Right cardiac atrium (tissue), 5 donors: Measurements from ENCODE around the gene DHX30. TPM values are rescaled to one million over a fixed set of nuclear protein-coding genes. Genes with fewer than 3 reads are reported as not detected.
"Not testable (repeated sequence)": the region's sequence is repeated elsewhere in the genome, so short reads cannot be mapped to it uniquely, and the experiment has no call there.

Experiments
- ATAC-seq, 2 donors: fragments of 200-7000 bp; cut with Tn5 transposase; one replicate each; pipeline versions ENCODE4 v1.8.0 to v1.9.1; 2020; ENCODE audit warnings: moderate library complexity in 2 of 2, mild to moderate bottlenecking in 1 of 2
- DNase-seq, 3 donors: peaks; one replicate each; pipeline ENCODE4 v3.0.0-alpha.2; 2020
- H3K27ac ChIP-seq: one replicate; pipeline ENCODE4 v1.5.1; 2013; ENCODE audit warnings: mild to moderate bottlenecking, low read length, control low read depth, moderate library complexity
- H3K27me3 ChIP-seq: one replicate; pipeline ENCODE4 v1.6.1; 2013; ENCODE audit not compliant: control insufficient read depth, insufficient read depth
- H3K4me1 ChIP-seq: one replicate; pipeline ENCODE4 v1.6.1; 2013; ENCODE audit warnings: low read length; ENCODE audit not compliant: control insufficient read depth, insufficient read depth
- H3K4me3 ChIP-seq: one replicate; pipeline ENCODE4 v1.5.1; 2013; ENCODE audit warnings: low read length, control low read depth
- H3K9me3 ChIP-seq: one replicate; pipeline ENCODE4 v1.6.1; 2013; ENCODE audit warnings: low read length; ENCODE audit not compliant: control insufficient read depth
- WGBS: extraction: QIAGEN DNeasy Blood & Tissue Kit; methylation state at CpG from one replicate; pipeline ENCODE4 v1.1.7; 2013; 5-methylcytosine and 5-hydroxymethylcytosine counted together
- intact Hi-C, 4 donors: fragments of 100-400 bp; cut with DNase I; formaldehyde crosslinking; loops; one replicate each; pipeline versions ENCODE4 v1.11.0 to v1.14.0; 2022 to 2023
- polyA plus RNA-seq: library from polyadenylated mRNA; stranded (reverse); fragments of 200-250 nt; gene quantifications from one replicate; pipeline ENCODE4 v1.2.3, GENCODE V29; 2013
- total RNA-seq, 4 donors: library from RNA; stranded (reverse); fragmentation: NEBNext Ultra II Directional; extraction: Animal tissue kit (Norgen Biotek cat#: 25700); gene quantifications; one replicate each; pipeline ENCODE4 v1.2.1, GENCODE V29; 2021
- donor health status: healthy with polysubstance abuse.
- donor health status: DM: no; HTN: yes; CAD: no.
- donor health status: DM: no; HTN: no; CAD: no.
- donor health status: DM: no; HTN: yes; CAD: no; lungs with severe emphysema.
- donor health status: DM: yes; HTN: yes; CAD: no.

Gene DHX30
- total and polyA plus RNA-seq, 5 donors, result 36.7 to 51.3 (median 51.0) TPM

DNA sequence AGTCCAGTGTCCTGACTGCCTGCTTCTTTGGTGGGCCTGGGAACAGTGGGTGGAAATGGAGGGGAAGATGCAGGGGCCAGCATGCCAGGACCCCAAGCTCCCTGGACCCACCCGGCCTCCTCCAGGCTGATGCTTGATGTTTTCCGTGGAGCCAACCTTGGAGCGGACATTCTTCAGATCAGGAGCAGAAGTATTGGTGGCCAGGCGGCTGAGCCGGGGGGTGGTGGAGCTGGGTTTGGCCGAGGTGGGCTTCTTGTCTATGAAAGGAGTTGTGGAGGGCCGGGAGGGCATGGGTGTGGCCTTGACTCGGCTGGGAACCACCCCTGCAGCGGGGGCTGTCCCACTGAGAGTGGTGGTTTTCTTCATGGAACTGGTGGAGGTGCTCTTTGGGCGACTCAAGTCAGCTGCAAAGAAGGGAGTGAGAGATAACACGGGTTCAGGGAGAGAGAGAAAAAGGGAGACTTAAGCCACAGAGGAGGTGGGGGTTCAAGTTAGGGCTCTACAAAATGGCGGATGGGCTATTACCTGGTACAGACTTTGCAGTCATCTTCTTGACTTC lies 67.8 kb downstream of the DHX30 start:
- ATAC-seq (no peak), DNase-seq (no peak)
- Histone ChIP-seq H3K4me1 (peaks cover 2% of the 10 kb centered on the region), H3K4me3 (no peak overlapping the region), H3K9me3 (no peaks in the 10 kb centered on the region), H3K27me3 (no peaks in the 10 kb centered on the region), H3K27ac (no peak overlapping the region)
- 92% methylated on average over 12 of the region's 12 CpGs for WGBS
- intact Hi-C loops, result no loop called here

DNA sequence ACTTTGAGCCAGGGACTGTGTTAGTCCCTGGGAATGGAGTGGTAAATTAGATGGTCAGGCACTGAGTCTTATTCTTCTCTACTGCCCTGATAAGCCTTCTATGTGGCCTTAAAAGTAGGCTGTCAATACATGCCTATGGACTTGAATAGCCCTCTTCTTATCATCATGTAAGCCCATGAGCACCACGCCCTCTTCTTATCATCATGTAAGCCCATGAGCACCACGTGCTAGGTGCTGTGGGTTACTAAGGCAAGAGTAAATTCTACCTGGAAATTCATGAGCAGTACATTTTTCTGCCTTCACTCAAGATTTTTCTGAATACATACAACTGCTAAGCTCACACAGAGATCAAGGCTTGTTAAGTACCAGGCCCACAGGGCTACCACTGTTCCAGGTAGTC lies 68.5 kb downstream of the DHX30 start:
- ATAC-seq (peak in 1 of 2 donors; percentile 29), DNase-seq (no peak)
- WGBS, result 78% methylated on average over 2 of the region's 2 CpGs
- intact Hi-C loops, result no loop called here
- H3K4me1 ChIP-seq, result peaks cover 2% of the 10 kb centered on the region
- no peak overlapping the region for H3K4me3 ChIP-seq
- H3K9me3 ChIP-seq, result no peaks in the 10 kb centered on the region
- no peak overlapping the region for H3K27ac ChIP-seq
- H3K27me3 ChIP-seq, result no peaks in the 10 kb centered on the region

DNA sequence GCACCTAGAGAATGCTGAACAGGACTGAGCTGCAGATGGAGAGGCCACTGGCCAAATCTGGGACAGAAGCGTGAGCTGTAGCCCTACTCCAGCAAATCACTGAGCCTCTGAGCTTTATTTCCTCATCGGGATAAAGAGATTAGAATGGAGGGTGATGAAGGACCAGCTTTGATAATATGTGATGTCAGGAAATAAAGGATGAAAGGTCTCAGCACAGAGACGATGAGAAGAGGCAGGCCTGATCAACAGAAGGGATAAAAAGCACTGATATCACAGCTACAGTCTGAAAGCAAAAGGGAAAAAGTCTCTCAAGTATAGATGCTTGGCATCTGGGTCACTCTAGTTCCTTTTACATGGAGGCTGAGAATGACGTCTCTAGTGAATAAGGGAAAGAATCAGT lies 70.0 kb downstream of the DHX30 start:
- WGBS, result 57% methylated on average over 4 of the region's 4 CpGs

DNA sequence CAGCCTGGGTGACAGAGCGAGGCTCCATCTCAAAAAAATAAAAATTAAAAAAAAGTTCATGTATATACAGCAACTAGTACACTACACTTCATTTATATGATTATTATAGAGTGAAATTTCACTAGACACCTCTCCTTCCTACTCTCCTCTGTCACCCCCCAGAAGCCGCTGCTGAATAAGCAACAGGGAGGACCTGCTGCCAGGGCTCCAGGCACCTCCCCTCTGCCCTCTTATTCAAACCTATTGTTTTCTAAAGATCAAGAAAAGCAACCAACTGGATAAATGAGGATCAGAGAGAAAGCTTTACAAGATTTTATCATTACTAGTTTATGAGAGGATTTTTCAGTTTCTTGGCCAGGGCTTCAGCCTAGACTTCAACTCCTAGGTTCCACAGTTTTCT lies 71.5 kb downstream of the DHX30 start:
- WGBS, result 95% methylated on average over 2 of the region's 2 CpGs
- Histone ChIP-seq H3K4me1 (peaks cover 3% of the 10 kb centered on the region), H3K4me3 (no peak overlapping the region), H3K9me3 (no peaks in the 10 kb centered on the region), H3K27ac (no peak overlapping the region), H3K27me3 (no peaks in the 10 kb centered on the region)
- ATAC-seq, result no peak
- intact Hi-C loops, result no loop called here
- DNase-seq, result no peak

More for the DNA sequence above, 70.0 kb downstream of the DHX30 start:
- intact Hi-C loops, result no loop called here
- no peaks in the 10 kb centered on the region for H3K27me3 ChIP-seq
- H3K9me3 ChIP-seq, result no peaks in the 10 kb centered on the region
- DNase-seq (no peak), ATAC-seq (no peak)
- no peak overlapping the region for H3K27ac ChIP-seq
- H3K4me1 ChIP-seq, result peaks cover 3% of the 10 kb centered on the region
- no peak overlapping the region for H3K4me3 ChIP-seq

DNA sequence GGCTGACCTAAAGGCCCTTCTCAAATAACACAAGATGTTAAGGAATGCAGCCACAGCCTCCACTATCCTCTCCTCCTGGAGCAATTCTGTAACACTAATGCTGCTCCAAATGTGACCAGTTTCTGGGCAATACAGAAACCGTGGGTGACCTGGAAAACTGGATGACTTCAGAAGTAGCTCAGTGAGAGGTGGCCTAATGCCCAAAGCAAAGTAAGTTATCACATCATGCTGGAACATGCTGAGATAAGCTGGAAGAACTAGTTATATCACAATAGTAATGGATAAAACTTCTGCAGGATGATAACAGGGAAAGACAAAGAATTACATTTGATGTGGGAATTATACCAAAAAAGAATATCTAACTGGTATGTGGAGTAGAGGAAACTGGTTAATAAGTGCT lies 72.0 kb downstream of the DHX30 start:
- H3K4me3 ChIP-seq, result no peak overlapping the region
- DNase-seq, result no peak
- H3K27ac ChIP-seq, result no peak overlapping the region
- intact Hi-C loops, result no loop called here
- WGBS, result 37% methylated on average over 1 of the region's 1 CpG
- ATAC-seq, result peak in 1 of 2 donors; percentile 44
- no peaks in the 10 kb centered on the region for H3K9me3 ChIP-seq
- H3K27me3 ChIP-seq, result no peaks in the 10 kb centered on the region
- peaks cover 3% of the 10 kb centered on the region for H3K4me1 ChIP-seq

DNA sequence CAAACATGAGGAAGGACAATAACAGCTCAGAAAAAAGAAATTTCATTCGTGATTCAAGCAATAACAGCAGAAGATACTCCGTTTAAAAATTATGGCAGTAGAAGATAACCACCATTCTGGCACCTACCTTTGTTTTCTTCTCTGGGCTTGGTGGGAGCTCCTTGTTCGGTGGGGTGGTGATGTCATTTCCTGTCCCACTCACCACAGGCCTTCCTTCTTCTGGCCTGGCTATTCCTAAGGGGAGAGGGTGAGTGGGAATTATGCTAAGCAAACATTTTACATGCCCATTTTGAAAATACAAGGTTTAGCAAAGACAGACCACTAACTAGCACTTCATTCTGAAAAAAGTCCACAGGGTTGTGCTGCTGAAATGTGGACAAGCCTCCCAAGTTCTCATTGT lies 74.4 kb downstream of the DHX30 start:
- ATAC-seq, result peak in 1 of 2 donors; percentile 61
- intact Hi-C loops, result no loop called here
- Histone ChIP-seq H3K4me1 (peaks cover 3% of the 10 kb centered on the region), H3K27ac (no peak overlapping the region), H3K9me3 (no peaks in the 10 kb centered on the region), H3K27me3 (no peaks in the 10 kb centered on the region), H3K4me3 (no peak overlapping the region)
- 49% methylated on average over 3 of the region's 3 CpGs for WGBS
- no peak for DNase-seq

DNA sequence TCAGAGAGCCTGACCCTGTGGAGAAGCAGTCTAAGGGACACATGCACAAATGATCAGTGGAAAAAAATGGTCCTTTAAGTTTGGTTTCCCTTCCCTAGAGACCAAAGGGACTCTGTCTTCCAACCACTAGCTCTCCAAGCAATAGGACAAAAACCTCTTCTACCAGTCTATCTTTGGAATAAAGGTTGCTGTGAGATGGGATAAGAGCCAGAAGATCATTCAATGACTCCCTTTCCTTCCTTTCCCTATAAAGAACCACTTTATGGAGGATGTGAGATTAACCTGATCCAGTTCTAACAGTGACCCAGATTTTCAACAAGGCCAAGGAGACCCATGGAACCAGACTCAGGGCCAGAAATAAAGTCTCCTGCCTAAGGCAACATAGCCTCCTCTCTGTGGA lies 74.8 kb downstream of the DHX30 start:
- Histone ChIP-seq H3K4me1 (peaks cover 3% of the 10 kb centered on the region), H3K9me3 (no peaks in the 10 kb centered on the region), H3K27ac (no peak overlapping the region), H3K27me3 (no peaks in the 10 kb centered on the region), H3K4me3 (no peak overlapping the region)
- intact Hi-C loops, result no loop called here
- ATAC-seq (peak; percentile 40 to 68), DNase-seq (no peak)

DNA sequence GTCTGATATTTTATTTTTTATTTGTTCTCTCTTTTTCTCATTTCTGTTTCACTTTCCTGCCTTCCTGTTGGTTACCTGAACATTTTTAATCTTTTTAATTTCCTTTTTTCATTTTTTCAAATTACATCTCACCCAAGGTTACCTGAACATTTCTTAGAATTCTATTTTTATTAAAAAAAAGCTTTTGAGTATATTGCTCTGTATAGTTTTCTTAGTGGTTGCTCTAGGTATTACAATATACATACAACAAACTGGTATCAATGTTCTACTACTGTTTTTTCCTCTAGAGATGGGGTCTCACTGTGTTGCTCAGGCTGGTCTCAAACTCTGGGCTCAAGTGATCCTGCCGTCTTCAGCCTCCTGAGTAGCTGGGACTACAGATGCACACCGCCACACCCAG lies 79.4 kb downstream of the DHX30 start:
- Histone ChIP-seq H3K4me1 (peaks cover 2% of the 10 kb centered on the region), H3K9me3 (no peaks in the 10 kb centered on the region), H3K27me3 (no peaks in the 10 kb centered on the region), H3K4me3 (no peak overlapping the region), H3K27ac (no peak overlapping the region)
- no peak for ATAC-seq
- WGBS, result 95% methylated on average over 2 of the region's 2 CpGs
- intact Hi-C loops, result no loop called here
- DNase-seq, result no peak

DNA sequence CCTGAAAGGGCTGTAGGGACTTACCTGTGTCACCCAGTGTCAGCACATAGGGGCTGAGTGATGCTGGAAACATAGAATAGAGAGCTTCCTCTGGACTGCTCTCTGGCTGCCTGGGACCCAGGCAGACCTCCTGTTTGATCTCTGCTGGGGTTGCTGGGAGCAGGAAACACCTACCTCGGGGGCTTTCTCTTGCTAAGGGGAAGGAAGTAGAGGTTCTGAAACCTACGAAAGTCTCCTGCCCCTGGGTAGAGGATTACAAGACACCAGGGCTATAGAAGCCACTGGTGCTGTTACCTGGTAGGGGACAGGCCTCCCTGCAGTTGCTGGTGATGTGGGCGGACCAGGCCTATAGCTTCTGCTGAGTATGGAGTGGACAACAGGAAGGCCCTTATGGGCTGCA lies 81.7 kb downstream of the DHX30 start:
- Histone ChIP-seq H3K9me3 (no peaks in the 10 kb centered on the region), H3K4me3 (no peak overlapping the region), H3K27me3 (no peaks in the 10 kb centered on the region), H3K27ac (no peak overlapping the region), H3K4me1 (peaks cover 4% of the 10 kb centered on the region)
- WGBS, result 79% methylated on average over 3 of the region's 3 CpGs
- DNase-seq (no peak), ATAC-seq (no peak)
- intact Hi-C loops, result no loop called here

DNA sequence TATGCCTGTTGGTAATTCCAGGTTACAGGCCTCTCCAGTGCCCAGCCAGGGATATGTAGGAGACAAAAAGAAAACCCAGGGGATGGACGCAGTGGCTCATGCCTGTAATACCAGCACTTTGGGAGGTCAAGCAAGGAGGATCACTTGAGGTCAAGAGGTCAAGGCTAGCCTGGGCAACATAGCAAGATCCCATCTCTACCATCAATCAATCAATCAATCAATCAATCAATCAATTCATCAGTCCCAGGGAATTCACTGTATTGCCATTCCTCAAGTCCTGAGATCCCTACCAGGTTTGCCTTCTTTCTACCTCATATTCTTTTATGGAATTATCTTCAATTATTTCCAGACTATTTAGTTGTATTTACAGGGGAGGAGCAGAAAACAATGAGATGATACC lies 82.2 kb downstream of the DHX30 start:
- DNase-seq, result no peak

DNA sequence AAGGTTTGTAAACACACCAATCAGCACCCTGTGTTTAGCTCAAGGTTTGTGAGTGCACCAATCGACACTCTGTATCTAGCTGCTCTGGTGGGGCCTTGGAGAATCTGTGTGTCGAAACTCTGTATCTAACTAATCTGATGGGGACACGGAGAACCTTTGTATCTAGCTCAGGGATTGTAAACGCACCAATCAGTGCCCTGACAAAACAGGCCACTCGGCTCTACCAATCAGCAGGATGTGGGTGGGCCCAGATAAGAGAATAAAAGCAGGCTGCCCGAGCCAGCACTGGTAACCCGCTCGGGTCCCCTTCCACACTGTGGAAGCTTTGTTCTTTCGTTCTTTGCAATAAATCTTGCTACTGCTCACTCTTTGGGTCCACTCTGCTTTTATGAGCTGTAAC lies 85.1 kb downstream of the DHX30 start:
- DNase-seq, intact Hi-C loops, H3K27me3 ChIP-seq, ATAC-seq, H3K4me3 ChIP-seq, H3K27ac ChIP-seq, H3K9me3 ChIP-seq: not testable (repeated sequence)
- WGBS, result 86% methylated on average over 9 of the region's 9 CpGs
- peaks cover 23% of the 10 kb centered on the region for H3K4me1 ChIP-seq

More for the DNA sequence above, 82.2 kb downstream of the DHX30 start:
- 98% methylated on average over 1 of the region's 1 CpG for WGBS
- H3K4me1 ChIP-seq, result peaks cover 5% of the 10 kb centered on the region
- no peaks in the 10 kb centered on the region for H3K9me3 ChIP-seq
- no peaks in the 10 kb centered on the region for H3K27me3 ChIP-seq
- no peak overlapping the region for H3K4me3 ChIP-seq
- no peak for ATAC-seq
- intact Hi-C loops, result no loop called here
- H3K27ac ChIP-seq, result no peak overlapping the region
